HepG2 (cell line): ENCODE measurements around the gene PC. TPM values are rescaled to one million over a fixed set of nuclear protein-coding genes. Genes with fewer than 3 reads are reported as not detected.

Experiments used
- ARNT ChIP-seq: fragments of 450-650 bp; IDR thresholded peaks from 2 replicates; pipeline ENCODE4 v1.6.1; 2017
- GABPA ChIP-seq, 2 experiments: IDR thresholded peaks; 2 replicates each; pipeline ENCODE4 v1.6.1; 2011 to 2016; ENCODE audit warnings: low read depth in 2 of 2, low read length in 1 of 2, missing biosample characterization in 1 of 2, missing genetic modification characterization in 1 of 2
- KLF9 ChIP-seq: IDR thresholded peaks from 2 replicates; pipeline ENCODE4 v1.6.1; 2016; ENCODE audit warnings: low read depth
- MIXL1 ChIP-seq: IDR thresholded peaks from 2 replicates; pipeline ENCODE4 v1.6.1; 2016
- NFATC3 ChIP-seq: sonication (generic); formaldehyde crosslinking; IDR thresholded peaks from 2 replicates; pipeline ENCODE4 v1.5.1; 2020; ENCODE audit warnings: mild to moderate bottlenecking, missing genetic modification reagents
- SALL1 ChIP-seq: sonication (generic); formaldehyde crosslinking; IDR thresholded peaks from 2 replicates; pipeline ENCODE4 v1.8.0; 2022; ENCODE audit warnings: mild to moderate bottlenecking, missing genetic modification reagents
- SP1 ChIP-seq, 2 experiments: fragments of 450-650 bp in 1 of 2; sonication (generic) in 1 of 2; formaldehyde crosslinking in 1 of 2; IDR thresholded peaks; 2 replicates each; pipeline versions ENCODE4 v1.4.0 to v1.6.1; 2016 to 2020; ENCODE audit warnings: missing genetic modification reagents in 1 of 2
- SP4 ChIP-seq: sonication (generic); formaldehyde crosslinking; IDR thresholded peaks from 2 replicates; pipeline ENCODE4 v1.8.1; 2023; ENCODE audit warnings: mild to moderate bottlenecking, missing genetic modification reagents
- SRSF1 ChIP-seq: fragments of 200-400 bp; formaldehyde crosslinking; optimal IDR thresholded peaks from 2 replicates; pipeline ENCODE3; 2017; ENCODE audit warnings: mild to moderate bottlenecking, low read depth, low read length, moderate library complexity
- ZBTB38 ChIP-seq: sonication (generic); formaldehyde crosslinking; IDR thresholded peaks from 2 replicates; pipeline ENCODE4 v1.5.1; 2020; ENCODE audit warnings: mild to moderate bottlenecking, missing genetic modification reagents
- ZNF296 ChIP-seq: sonication (generic); formaldehyde crosslinking; conservative IDR thresholded peaks from 2 replicates; pipeline ENCODE4 v1.5.0; 2020; ENCODE audit warnings: mild to moderate bottlenecking, missing genetic modification reagents
- ZNF530 ChIP-seq: sonication (generic); formaldehyde crosslinking; IDR thresholded peaks from 2 replicates; pipeline ENCODE4 v1.5.0; 2020; ENCODE audit warnings: low read depth, mild to moderate bottlenecking, missing genetic modification reagents
- ZNF644 ChIP-seq: IDR thresholded peaks from 2 replicates; pipeline ENCODE4 v1.6.1; 2016; ENCODE audit warnings: low read depth
- polyA plus RNA-seq, 8 experiments: library from polyadenylated mRNA; depleted of rRNA in 3 of 8; stranded (reverse) in 7 of 8; unstranded in 1 of 8; fragments of >200 nt; fragmentation: Illumina TruSeq in 4 of 8; extraction: Trizol in 4 of 8; gene quantifications; 2 replicates each; pipeline versions ENCODE4 v1.2.1 to v1.2.3, GENCODE V29; 2011 to 2016; ENCODE audit warnings: low read depth in 4 of 8, missing spikeins in 1 of 8, mixed read lengths in 1 of 8; ENCODE audit not compliant: insufficient read depth in 1 of 8
- total RNA-seq, 5 experiments: library from RNA; depleted of rRNA; stranded (reverse); fragments of >200 nt; fragmentation: Illumina TruSeq; extraction: Trizol; gene quantifications; 2 replicates each; pipeline ENCODE4 v1.2.3, GENCODE V29; 2016; ENCODE audit warnings: low read depth in 1 of 5
- TF ChIP-seq, protein P1 (sequence below), 2 experiments: sonication (generic) in 1 of 2; formaldehyde crosslinking in 1 of 2; IDR thresholded peaks; 2 replicates each; pipeline versions ENCODE4 v1.4.0 to v1.6.1; 2018 to 2020; ENCODE audit warnings: missing genetic modification reagents in 2 of 2, borderline replicate concordance in 1 of 2, low read depth in 1 of 2, mild to moderate bottlenecking in 1 of 2, missing biosample characterization in 1 of 2
- TF ChIP-seq, protein P2 (sequence below): sonication (generic); formaldehyde crosslinking; IDR thresholded peaks from 2 replicates; pipeline ENCODE4 v1.5.1; 2020; ENCODE audit warnings: mild to moderate bottlenecking, missing genetic modification reagents, moderate library complexity
- TF ChIP-seq, protein P3 (sequence below): conservative IDR thresholded peaks from 2 replicates; pipeline ENCODE4 v1.6.1; 2018; ENCODE audit warnings: missing genetic modification reagents
- TF ChIP-seq, protein P4 (sequence below): sonication (generic); formaldehyde crosslinking; conservative IDR thresholded peaks from 2 replicates; pipeline ENCODE4 v1.8.0; 2022; ENCODE audit warnings: mild to moderate bottlenecking, moderate library complexity, missing genetic modification reagents
- TF ChIP-seq, protein P5 (sequence below): IDR thresholded peaks from 2 replicates; pipeline ENCODE4 v1.4.0; 2020; ENCODE audit warnings: mild to moderate bottlenecking, missing genetic modification reagents

The PC gene
- total and polyA plus RNA-seq, 2 of the 13 experiments (the other 11 are each of a cell fraction or from before 2014, with no cell fraction given): 29.0 to 39.0 TPM

DNA sequence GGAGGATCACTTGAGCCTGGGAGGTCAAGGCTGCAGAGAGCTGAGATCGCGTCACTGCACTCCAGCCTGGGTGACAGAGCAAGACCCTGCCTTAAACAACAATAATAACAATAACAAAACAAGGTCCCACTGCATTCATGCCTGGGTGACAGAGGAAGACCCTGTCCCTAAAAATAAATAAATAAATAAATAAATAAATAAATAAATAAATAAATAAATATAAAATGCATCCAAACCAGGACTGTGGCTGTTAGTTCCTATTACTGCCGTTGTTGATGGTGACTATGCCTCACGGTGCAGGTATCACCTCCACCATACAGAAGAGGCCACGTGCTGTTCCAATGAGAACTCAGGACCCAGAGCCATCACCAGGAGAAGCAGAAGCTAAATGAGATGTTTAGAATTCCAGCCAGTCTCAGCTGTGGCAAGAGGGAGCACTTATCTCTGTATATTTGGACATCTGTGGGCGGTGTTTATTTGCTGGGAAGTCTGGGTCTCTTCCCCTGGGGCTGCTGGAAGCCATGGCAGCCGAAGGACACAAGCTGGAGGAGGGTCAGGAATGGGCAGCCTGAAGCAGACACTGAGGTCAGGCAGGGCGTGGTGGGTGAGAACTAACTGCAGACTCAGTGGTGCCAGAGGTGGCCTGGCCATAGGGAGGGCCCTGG, 38.6 kb upstream of the PC start (continued):
- TF ChIP-seq SRSF1 (no peak), ZNF530 (CRISPR knock-in tag) (no peak), ZNF296 (CRISPR knock-in tag) (no peak), SP1 (IDR thresholded peaks at IDR 0.05) (no peak), SP1 (CRISPR knock-in tag; IDR thresholded peaks at IDR 0.05) (no peak), NFATC3 (CRISPR knock-in tag) (no peak), GABPA (IDR thresholded peaks at IDR 0.05; ENCODE audit: low read depth, low read length) (no peak), GABPA (CRISPR knock-in tag; IDR thresholded peaks at IDR 0.05; ENCODE audit: low read depth) (no peak), MIXL1 (CRISPR knock-in tag) (peak; percentile 45; the same call in 1 of the 2 replicates), ARNT (no peak), SALL1 (peak; percentile 56), SP4 (CRISPR knock-in tag) (no peak), ZBTB38 (CRISPR knock-in tag) (no peak), ZNF644 (CRISPR knock-in tag) (no peak), KLF9 (CRISPR knock-in tag) (no peak)
- TF ChIP-seq, protein P1, sequence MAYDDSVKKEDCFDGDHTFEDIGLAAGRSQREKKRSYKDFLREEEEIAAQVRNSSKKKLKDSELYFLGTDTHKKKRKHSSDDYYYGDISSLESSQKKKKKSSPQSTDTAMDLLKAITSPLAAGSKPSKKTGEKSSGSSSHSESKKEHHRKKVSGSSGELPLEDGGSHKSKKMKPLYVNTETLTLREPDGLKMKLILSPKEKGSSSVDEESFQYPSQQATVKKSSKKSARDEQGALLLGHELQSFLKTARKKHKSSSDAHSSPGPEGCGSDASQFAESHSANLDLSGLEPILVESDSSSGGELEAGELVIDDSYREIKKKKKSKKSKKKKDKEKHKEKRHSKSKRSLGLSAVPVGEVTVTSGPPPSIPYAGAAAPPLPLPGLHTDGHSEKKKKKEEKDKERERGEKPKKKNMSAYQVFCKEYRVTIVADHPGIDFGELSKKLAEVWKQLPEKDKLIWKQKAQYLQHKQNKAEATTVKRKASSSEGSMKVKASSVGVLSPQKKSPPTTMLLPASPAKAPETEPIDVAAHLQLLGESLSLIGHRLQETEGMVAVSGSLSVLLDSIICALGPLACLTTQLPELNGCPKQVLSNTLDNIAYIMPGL (CRISPR knock-in tag; IDR thresholded peaks at IDR 0.05; ENCODE audit: borderline replicate concordance in 1 of 2, low read depth in 1 of 2): no peak
- TF ChIP-seq, protein P2, sequence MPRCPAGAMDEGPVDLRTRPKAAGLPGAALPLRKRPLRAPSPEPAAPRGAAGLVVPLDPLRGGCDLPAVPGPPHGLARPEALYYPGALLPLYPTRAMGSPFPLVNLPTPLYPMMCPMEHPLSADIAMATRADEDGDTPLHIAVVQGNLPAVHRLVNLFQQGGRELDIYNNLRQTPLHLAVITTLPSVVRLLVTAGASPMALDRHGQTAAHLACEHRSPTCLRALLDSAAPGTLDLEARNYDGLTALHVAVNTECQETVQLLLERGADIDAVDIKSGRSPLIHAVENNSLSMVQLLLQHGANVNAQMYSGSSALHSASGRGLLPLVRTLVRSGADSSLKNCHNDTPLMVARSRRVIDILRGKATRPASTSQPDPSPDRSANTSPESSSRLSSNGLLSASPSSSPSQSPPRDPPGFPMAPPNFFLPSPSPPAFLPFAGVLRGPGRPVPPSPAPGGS (CRISPR knock-in tag): no peak
- TF ChIP-seq, protein P3, sequence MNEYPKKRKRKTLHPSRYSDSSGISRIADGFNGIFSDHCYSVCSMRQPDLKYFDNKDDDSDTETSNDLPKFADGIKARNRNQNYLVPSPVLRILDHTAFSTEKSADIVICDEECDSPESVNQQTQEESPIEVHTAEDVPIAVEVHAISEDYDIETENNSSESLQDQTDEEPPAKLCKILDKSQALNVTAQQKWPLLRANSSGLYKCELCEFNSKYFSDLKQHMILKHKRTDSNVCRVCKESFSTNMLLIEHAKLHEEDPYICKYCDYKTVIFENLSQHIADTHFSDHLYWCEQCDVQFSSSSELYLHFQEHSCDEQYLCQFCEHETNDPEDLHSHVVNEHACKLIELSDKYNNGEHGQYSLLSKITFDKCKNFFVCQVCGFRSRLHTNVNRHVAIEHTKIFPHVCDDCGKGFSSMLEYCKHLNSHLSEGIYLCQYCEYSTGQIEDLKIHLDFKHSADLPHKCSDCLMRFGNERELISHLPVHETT: no peak
- TF ChIP-seq, protein P4, sequence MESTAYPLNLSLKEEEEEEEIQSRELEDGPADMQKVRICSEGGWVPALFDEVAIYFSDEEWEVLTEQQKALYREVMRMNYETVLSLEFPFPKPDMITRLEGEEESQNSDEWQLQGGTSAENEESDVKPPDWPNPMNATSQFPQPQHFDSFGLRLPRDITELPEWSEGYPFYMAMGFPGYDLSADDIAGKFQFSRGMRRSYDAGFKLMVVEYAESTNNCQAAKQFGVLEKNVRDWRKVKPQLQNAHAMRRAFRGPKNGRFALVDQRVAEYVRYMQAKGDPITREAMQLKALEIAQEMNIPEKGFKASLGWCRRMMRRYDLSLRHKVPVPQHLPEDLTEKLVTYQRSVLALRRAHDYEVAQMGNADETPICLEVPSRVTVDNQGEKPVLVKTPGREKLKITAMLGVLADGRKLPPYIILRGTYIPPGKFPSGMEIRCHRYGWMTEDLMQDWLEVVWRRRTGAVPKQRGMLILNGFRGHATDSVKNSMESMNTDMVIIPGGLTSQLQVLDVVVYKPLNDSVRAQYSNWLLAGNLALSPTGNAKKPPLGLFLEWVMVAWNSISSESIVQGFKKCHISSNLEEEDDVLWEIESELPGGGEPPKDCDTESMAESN (CRISPR knock-in tag): no peak
- TF ChIP-seq, protein P5, sequence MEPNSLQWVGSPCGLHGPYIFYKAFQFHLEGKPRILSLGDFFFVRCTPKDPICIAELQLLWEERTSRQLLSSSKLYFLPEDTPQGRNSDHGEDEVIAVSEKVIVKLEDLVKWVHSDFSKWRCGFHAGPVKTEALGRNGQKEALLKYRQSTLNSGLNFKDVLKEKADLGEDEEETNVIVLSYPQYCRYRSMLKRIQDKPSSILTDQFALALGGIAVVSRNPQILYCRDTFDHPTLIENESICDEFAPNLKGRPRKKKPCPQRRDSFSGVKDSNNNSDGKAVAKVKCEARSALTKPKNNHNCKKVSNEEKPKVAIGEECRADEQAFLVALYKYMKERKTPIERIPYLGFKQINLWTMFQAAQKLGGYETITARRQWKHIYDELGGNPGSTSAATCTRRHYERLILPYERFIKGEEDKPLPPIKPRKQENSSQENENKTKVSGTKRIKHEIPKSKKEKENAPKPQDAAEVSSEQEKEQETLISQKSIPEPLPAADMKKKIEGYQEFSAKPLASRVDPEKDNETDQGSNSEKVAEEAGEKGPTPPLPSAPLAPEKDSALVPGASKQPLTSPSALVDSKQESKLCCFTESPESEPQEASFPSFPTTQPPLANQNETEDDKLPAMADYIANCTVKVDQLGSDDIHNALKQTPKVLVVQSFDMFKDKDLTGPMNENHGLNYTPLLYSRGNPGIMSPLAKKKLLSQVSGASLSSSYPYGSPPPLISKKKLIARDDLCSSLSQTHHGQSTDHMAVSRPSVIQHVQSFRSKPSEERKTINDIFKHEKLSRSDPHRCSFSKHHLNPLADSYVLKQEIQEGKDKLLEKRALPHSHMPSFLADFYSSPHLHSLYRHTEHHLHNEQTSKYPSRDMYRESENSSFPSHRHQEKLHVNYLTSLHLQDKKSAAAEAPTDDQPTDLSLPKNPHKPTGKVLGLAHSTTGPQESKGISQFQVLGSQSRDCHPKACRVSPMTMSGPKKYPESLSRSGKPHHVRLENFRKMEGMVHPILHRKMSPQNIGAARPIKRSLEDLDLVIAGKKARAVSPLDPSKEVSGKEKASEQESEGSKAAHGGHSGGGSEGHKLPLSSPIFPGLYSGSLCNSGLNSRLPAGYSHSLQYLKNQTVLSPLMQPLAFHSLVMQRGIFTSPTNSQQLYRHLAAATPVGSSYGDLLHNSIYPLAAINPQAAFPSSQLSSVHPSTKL (CRISPR knock-in tag): peak; percentile 48; the same call in 1 of the 2 replicates
